CD4-positive, CD25-positive, alpha-beta regulatory T cell (primary cell): ENCODE data around the gene SMCO2. TPM values are rescaled to one million over a fixed set of nuclear protein-coding genes. Genes with fewer than 3 reads are reported as not detected.

ENCODE experiments used
- ATAC-seq, 2 donors: fragments of 150-1000 bp; cut with Tn5 transposase; one replicate each; pipeline ENCODE4 v1.10.0; 2021; ENCODE audit warnings: low read depth in 2 of 2, moderate number of reproducible peaks in 2 of 2, moderate library complexity in 1 of 2
- DNase-seq, 3 donors: peaks; one replicate each; pipeline versions ENCODE4 v3.0.0 to v3.0.0-alpha.2; 2012 to 2022; ENCODE audit warnings: mixed read lengths in 1 of 3
- H3K27ac ChIP-seq: one replicate; pipeline ENCODE4 v1.7.0; 2013; ENCODE audit warnings: mild to moderate bottlenecking, low read length; ENCODE audit not compliant: insufficient read depth, poor library complexity, severe bottlenecking
- H3K27me3 ChIP-seq: one replicate; pipeline ENCODE4 v1.7.0; 2013; ENCODE audit warnings: low read length; ENCODE audit not compliant: control insufficient read depth, insufficient read depth
- H3K36me3 ChIP-seq: one replicate; pipeline ENCODE4 v1.7.0; 2013; ENCODE audit warnings: mild to moderate bottlenecking, low read length, moderate library complexity; ENCODE audit not compliant: control insufficient read depth, insufficient read depth
- H3K4me1 ChIP-seq: 2 replicates; pipeline ENCODE4 v1.7.0; 2013; ENCODE audit warnings: mild to moderate bottlenecking, low read length; ENCODE audit not compliant: insufficient read depth, control insufficient read depth, poor library complexity, severe bottlenecking
- H3K4me3 ChIP-seq: one replicate; pipeline ENCODE4 v1.7.0; 2013; ENCODE audit warnings: low read depth, mild to moderate bottlenecking, low read length, moderate library complexity
- H3K9me3 ChIP-seq, 2 experiments: 1 replicate in 1 of 2; 2 replicates in 1 of 2; pipeline ENCODE4 v1.7.0; 2013; ENCODE audit warnings: low read length in 2 of 2, mild to moderate bottlenecking in 1 of 2, moderate library complexity in 1 of 2; ENCODE audit not compliant: control insufficient read depth in 2 of 2
- H3K27ac Mint-ChIP-seq, 3 donors: one replicate each; pipeline ENCODE4 v1.8.0; 2020 to 2022; ENCODE audit warnings: mild to moderate bottlenecking in 3 of 3, mixed read lengths in 3 of 3, moderate library complexity in 2 of 3
- H3K27me3 Mint-ChIP-seq: one replicate; pipeline ENCODE4 v1.8.0; 2022; ENCODE audit warnings: mild to moderate bottlenecking, mixed read lengths
- H3K36me3 Mint-ChIP-seq: one replicate; pipeline ENCODE4 v1.8.0; 2020; ENCODE audit warnings: mixed read lengths
- H3K4me1 Mint-ChIP-seq, 4 donors: one replicate each; pipeline ENCODE4 v1.8.0; 2020 to 2022; ENCODE audit warnings: mixed read lengths in 4 of 4, mild to moderate bottlenecking in 1 of 4
- H3K4me3 Mint-ChIP-seq, 4 donors: one replicate each; pipeline ENCODE4 v1.8.0; 2020 to 2022; ENCODE audit warnings: mild to moderate bottlenecking in 4 of 4, mixed read lengths in 4 of 4, moderate library complexity in 3 of 4
- H3K9me3 Mint-ChIP-seq, 7 donors: one replicate each; pipeline ENCODE4 v1.8.0; 2020 to 2022; ENCODE audit warnings: mixed read lengths in 7 of 7, mild to moderate bottlenecking in 3 of 7, moderate library complexity in 2 of 7
- polyA plus RNA-seq, 4 donors: library from polyadenylated mRNA; unstranded; fragments of 300-500 nt; fragmentation: Illumina TruSeq; gene quantifications; one replicate each; pipeline ENCODE4 v1.2.3, GENCODE V29; 2021
- total RNA-seq: library from RNA; stranded (reverse); gene quantifications from one replicate; pipeline ENCODE4 v1.2.3, GENCODE V29; 2022

Gene SMCO2
- total and polyA plus RNA-seq, 5 donors from 2014 or later = not detected

- H3K4me3 ChIP-seq = no peak overlapping the region
- H3K9me3 Mint-ChIP-seq = peaks cover 0 to 8% (median 2%) of the 10 kb centered on the region in 7 donors
- H3K27ac ChIP-seq = no peak overlapping the region
- no peaks in the 10 kb centered on the region for H3K9me3 ChIP-seq
- H3K27me3 Mint-ChIP-seq = peaks cover 41% of the 10 kb centered on the region
- no peak overlapping the region for H3K27ac Mint-ChIP-seq
- DNase-seq (no peak), ATAC-seq (no peak)
- no peaks in the 10 kb centered on the region for H3K4me1 Mint-ChIP-seq
- no peaks in the 10 kb centered on the region for H3K36me3 ChIP-seq
- H3K36me3 Mint-ChIP-seq = no peaks in the 10 kb centered on the region
- H3K4me1 ChIP-seq = no peaks in the 10 kb centered on the region
- H3K27me3 ChIP-seq = peaks cover 14% of the 10 kb centered on the region
- no peak overlapping the region for H3K4me3 Mint-ChIP-seq
Observed at GRCh38 chr12:27511031-27511722, 64.6 kb downstream of the SMCO2 start.

GRCh38 chr12:27511723-27512045 lies 65.1 kb downstream of the SMCO2 start:
- DNase-seq (no peak), ATAC-seq (no peak)
- Mint-ChIP-seq H3K4me3 (no peak overlapping the region), H3K4me1 (no peaks in the 10 kb centered on the region), H3K27me3 (peaks cover 37% of the 10 kb centered on the region), H3K9me3 (peaks cover 0 to 4% (median 0%) of the 10 kb centered on the region in 7 donors), H3K36me3 (no peaks in the 10 kb centered on the region), H3K27ac (no peak overlapping the region)
- Histone ChIP-seq H3K27me3 (peaks cover 12% of the 10 kb centered on the region), H3K27ac (no peak overlapping the region), H3K4me3 (no peak overlapping the region), H3K9me3 (no peaks in the 10 kb centered on the region), H3K36me3 (no peaks in the 10 kb centered on the region), H3K4me1 (no peaks in the 10 kb centered on the region)

DNA sequence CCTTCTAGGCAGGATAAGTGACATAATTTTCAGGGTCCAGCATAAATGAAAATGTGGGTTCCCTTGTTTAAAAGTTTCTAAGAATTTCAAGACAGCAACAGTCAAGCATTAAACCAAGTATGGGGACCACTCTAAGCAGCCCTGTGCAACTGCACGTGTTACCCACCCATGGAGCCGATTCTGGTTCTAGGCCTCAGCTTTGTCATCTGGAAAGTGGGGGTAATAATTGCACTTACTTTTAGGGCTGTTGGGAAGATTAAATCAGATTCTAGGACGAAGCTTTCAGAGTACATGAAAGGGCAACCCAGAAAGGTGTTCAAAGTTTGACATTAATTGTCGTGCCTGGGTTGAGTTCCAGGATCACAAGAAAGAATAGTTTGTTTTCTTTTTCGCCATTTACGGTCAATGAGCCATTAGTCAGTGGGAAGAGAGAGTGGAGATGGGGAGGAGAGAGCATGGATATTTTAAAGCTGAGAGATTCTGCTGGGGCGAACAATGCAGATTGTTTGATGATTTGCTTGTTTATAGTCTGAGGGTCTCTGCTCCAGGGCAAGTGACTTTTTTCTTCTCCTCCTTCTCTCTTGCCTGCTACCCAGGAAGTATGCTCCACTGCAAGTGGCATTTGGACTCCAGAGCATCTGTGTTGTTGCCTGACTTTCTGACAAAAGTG lies 66.8 kb downstream of the SMCO2 start:
- no peak overlapping the region for H3K4me3 Mint-ChIP-seq
- H3K36me3 Mint-ChIP-seq = no peaks in the 10 kb centered on the region
- no peak overlapping the region for H3K4me3 ChIP-seq

GRCh38 chr12:27515671-27516070 lies 69.1 kb downstream of the SMCO2 start:
- Mint-ChIP-seq H3K27me3 (peaks cover 34% of the 10 kb centered on the region), H3K4me3 (no peak overlapping the region), H3K9me3 (peaks cover 0 to 4% (median 0%) of the 10 kb centered on the region in 7 donors), H3K27ac (no peak overlapping the region), H3K4me1 (no peaks in the 10 kb centered on the region), H3K36me3 (no peaks in the 10 kb centered on the region)
- Histone ChIP-seq H3K9me3 (no peaks in the 10 kb centered on the region), H3K4me1 (no peaks in the 10 kb centered on the region), H3K36me3 (no peaks in the 10 kb centered on the region), H3K4me3 (no peak overlapping the region), H3K27ac (no peak overlapping the region), H3K27me3 (peaks cover 22% of the 10 kb centered on the region)
- ATAC-seq = no peak
- DNase-seq = no peak

More for the DNA sequence above, 66.8 kb downstream of the SMCO2 start:
- H3K4me1 Mint-ChIP-seq = no peaks in the 10 kb centered on the region
- peaks cover 35% of the 10 kb centered on the region for H3K27me3 Mint-ChIP-seq
- DNase-seq = no peak
- Histone ChIP-seq H3K27me3 (peaks cover 12% of the 10 kb centered on the region), H3K36me3 (no peaks in the 10 kb centered on the region), H3K27ac (no peak overlapping the region), H3K9me3 (no peaks in the 10 kb centered on the region), H3K4me1 (no peaks in the 10 kb centered on the region)
- no peak for ATAC-seq
- H3K27ac Mint-ChIP-seq = no peak overlapping the region
- H3K9me3 Mint-ChIP-seq = peaks cover 0 to 4% (median 0%) of the 10 kb centered on the region in 7 donors

DNA sequence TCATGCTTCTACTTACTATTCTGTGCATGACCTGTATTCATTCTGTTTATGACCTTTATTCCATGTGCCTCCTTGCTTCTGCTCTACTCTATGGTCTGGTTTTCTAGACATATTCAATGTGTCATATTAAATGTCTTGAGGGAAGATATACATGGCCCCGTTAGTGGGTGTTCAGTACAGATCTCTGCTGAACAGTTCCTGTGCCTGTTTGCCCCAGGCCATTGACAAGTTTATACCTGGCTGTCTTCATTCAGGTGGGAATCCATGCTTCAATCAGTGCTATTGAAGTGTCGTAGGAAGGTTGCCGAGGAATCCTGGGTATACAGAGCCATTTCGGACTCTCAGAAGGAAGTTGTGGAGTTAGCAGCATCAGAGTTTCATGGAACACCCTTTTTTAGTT lies 70.1 kb downstream of the SMCO2 start:
- Mint-ChIP-seq H3K36me3 (no peaks in the 10 kb centered on the region), H3K9me3 (peaks cover 0 to 1% (median 0%) of the 10 kb centered on the region in 7 donors), H3K27ac (no peak overlapping the region), H3K27me3 (peaks cover 37% of the 10 kb centered on the region), H3K4me1 (peaks cover 0 to 3% (median 0%) of the 10 kb centered on the region in 4 donors), H3K4me3 (no peak overlapping the region)
- no peak overlapping the region for H3K4me3 ChIP-seq
- H3K27me3 ChIP-seq = peaks cover 22% of the 10 kb centered on the region
- no peak for ATAC-seq
- DNase-seq = no peak
- H3K36me3 ChIP-seq = no peaks in the 10 kb centered on the region
- no peaks in the 10 kb centered on the region for H3K4me1 ChIP-seq
- no peaks in the 10 kb centered on the region for H3K9me3 ChIP-seq
- H3K27ac ChIP-seq = no peak overlapping the region

- H3K36me3 Mint-ChIP-seq = no peaks in the 10 kb centered on the region
- Histone ChIP-seq H3K9me3 (no peaks in the 10 kb centered on the region), H3K36me3 (no peaks in the 10 kb centered on the region), H3K27ac (no peak overlapping the region), H3K27me3 (peaks cover 22% of the 10 kb centered on the region), H3K4me1 (no peaks in the 10 kb centered on the region), H3K4me3 (no peak overlapping the region)
- peaks cover 0 to 4% (median 0%) of the 10 kb centered on the region in 7 donors for H3K9me3 Mint-ChIP-seq
- peaks cover 0 to 8% (median 3%) of the 10 kb centered on the region in 4 donors for H3K4me1 Mint-ChIP-seq
- H3K27ac Mint-ChIP-seq = no peak overlapping the region
- H3K4me3 Mint-ChIP-seq = no peak overlapping the region
- ATAC-seq (no peak), DNase-seq (no peak)
- H3K27me3 Mint-ChIP-seq = peaks cover 45% of the 10 kb centered on the region
Observed at GRCh38 chr12:27517546-27517945, 71.0 kb downstream of the SMCO2 start.

- peaks cover 22% of the 10 kb centered on the region for H3K27me3 ChIP-seq
- H3K9me3 ChIP-seq = no peaks in the 10 kb centered on the region
- DNase-seq (no peak), ATAC-seq (no peak)
- no peak overlapping the region for H3K27ac ChIP-seq
- H3K4me1 Mint-ChIP-seq = peaks cover 0 to 9% (median 6%) of the 10 kb centered on the region in 4 donors
- no peaks in the 10 kb centered on the region for H3K36me3 ChIP-seq
- H3K27ac Mint-ChIP-seq = no peak overlapping the region
- no peaks in the 10 kb centered on the region for H3K36me3 Mint-ChIP-seq
- H3K4me3 ChIP-seq = no peak overlapping the region
- H3K27me3 Mint-ChIP-seq = peaks cover 45% of the 10 kb centered on the region
- H3K4me3 Mint-ChIP-seq = no peak overlapping the region
- peaks cover 0 to 4% (median 0%) of the 10 kb centered on the region in 7 donors for H3K9me3 Mint-ChIP-seq
- peaks cover 4% of the 10 kb centered on the region for H3K4me1 ChIP-seq
Observed at GRCh38 chr12:27517961-27518665, 71.6 kb downstream of the SMCO2 start.
